Posterior vena cava (tissue), 2 donors: Measurements from ENCODE around the gene SLC9A9. TPM values are rescaled to one million over a fixed set of nuclear protein-coding genes. Genes with fewer than 3 reads are reported as not detected.

Experiments
- DNase-seq: peaks from one replicate; pipeline ENCODE4 v3.0.0-alpha.2; 2020; ENCODE audit warnings: low spot score
- intact Hi-C, 2 donors: fragments of 100-400 bp; cut with DNase I; formaldehyde crosslinking; loops; one replicate each; pipeline versions ENCODE4 v1.14.1 to v1.14.2; 2022 to 2023
- total RNA-seq, 2 donors: library from RNA; stranded (reverse); fragmentation: NEBNext Ultra II Directional; extraction: Animal tissue kit (Norgen Biotek cat#: 25700); gene quantifications; one replicate each; pipeline ENCODE4 v1.2.1, GENCODE V29; 2021
- donor health status: DM: yes; HTN: yes; CAD: no.
- donor health status: DM: yes; HTN: yes; CAD: no.

Gene SLC9A9
- total RNA-seq, 2 donors from 2014 or later = 20.5 to 28.8 TPM

DNA sequence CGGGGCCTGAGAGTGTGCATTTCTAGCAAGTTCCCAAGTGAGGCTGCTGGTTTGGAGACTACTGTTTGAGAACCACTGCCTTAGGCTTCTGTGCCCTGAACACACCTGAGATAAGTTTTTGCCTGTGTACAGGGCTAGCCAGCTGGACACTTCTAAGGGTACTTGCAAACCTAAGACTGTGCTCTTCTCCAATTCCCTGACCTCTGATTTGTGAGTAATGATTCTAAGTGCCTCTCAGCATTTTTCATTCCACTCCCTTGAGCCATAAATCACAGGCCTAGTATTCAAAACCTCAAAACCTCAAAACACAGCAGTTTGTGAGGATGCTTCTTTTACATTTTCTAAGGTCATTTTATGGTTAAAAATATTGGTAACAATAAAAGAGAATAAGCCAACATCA is 580.3 kb downstream of the SLC9A9 start:
- intact Hi-C loops = no loop called here
- no peak for DNase-seq

DNA sequence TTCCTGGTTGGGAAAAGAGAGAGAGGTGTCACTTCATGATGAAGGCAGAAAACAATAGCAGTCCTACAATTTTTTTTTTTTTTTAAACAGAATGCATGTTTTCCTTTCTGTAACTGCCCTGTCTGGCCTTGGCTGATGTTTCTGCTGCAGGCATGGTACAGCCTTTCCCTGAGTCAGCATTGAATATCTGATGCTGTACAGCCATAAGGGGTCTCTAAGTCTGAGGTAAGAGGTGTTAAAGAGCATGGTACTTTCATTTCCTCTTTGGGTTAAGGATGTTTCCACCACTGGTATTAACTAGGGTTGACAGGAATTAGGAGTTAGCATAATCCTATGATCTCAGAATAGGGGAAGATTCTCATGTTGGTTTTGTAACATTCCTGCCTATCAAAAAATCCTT is 581.3 kb downstream of the SLC9A9 start:
- intact Hi-C loops = no loop called here
- no peak for DNase-seq

DNA sequence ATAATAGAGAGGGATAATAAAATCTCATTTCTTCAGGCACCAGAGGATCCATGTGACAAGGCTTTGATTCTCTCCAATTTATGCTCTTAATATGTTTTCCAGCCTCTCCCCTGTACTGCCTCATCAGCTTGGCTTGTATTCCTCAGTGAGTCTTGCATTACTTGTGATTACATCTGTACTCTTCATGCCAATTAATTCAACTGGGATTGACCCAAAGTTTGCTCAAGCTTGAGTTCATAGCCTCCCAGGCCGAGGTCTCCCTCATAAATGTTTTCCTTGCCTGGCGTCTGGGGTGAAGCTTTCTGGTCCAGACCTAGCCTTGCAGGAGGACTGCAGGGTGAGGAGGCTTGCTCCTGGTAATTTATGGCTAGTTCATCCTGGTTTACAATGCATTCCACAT is 581.8 kb downstream of the SLC9A9 start:
- DNase-seq = no peak
- intact Hi-C loops = no loop called here

DNA sequence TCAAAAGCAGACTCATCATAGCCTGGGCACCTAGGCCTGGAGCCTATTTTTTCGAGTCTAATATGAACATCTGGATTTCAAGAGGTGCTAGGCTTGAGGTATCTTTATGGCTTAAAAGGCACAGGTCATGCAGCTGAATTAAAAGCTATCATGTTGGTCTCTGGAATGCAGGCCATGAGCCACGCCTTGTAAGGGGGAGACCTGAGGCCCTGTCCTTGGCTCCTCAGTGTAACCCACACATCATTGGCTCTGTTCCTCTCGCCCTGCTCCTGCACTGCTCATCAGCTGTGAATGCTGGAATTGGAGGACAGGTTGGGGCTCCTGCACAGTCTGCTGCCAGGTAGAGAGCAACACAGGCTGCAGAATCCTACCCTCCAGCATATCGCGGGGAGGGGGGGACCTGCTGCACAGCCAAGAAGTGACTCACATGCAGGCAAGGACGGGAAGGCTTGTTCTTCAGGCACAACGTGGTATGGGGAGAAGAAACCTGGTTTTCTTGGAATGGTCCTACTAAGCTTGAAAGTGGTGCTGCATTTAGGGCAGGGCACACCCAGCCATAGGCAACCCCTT is 582.7 kb downstream of the SLC9A9 start:
- DNase-seq = no peak
- intact Hi-C loops = no loop called here

DNA sequence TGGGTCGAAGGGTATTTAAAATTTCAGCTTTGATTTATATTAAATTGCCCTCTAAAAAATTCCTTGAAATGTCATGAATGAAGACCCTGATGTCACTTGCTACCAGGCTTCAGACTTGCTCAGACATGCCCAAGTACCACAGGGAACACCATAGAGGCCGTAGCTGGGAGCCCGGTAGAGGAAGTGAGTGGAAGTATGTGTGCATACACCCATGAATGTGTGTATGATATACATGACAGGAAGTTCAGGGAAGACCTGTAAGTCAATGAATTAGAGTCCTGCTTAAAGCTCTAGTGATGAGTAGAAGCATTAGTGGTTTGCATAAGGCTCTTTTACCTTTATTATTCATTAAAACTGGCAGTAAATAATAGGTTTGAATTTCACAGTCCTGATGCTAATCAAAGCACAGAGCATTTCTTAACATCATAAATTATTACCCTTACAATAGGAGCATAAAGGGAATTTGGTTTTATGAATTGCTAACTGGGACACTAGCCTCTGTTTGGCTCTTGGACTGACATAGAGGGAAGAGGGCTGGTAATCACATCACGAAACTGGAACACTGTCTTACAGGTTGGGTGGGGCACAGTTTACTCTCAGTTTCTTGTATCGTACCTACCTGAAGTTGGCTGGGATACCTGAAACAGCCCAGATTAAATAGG is 584.3 kb downstream of the SLC9A9 start:
- intact Hi-C loops = no loop called here
- DNase-seq = no peak

DNA sequence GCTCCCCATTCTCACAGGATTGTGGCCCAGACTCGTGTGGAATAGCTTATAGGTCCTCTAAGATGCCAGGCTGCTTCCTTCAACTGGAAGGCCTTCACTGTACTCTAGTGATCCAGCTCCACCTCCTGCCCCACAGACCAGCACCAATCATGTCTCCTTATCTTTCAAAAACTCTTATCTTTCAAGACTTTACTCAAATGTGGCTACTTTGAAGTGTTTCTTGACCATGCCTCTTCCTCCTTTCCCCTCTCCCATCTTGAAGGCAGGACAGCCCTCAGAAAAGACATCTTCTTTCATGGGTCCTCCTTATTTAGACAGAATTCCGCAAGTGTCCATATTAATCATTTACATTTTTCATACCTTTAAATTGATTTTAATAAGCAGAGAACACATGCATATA is 586.4 kb downstream of the SLC9A9 start:
- intact Hi-C loops = no loop called here
- DNase-seq = no peak

DNA sequence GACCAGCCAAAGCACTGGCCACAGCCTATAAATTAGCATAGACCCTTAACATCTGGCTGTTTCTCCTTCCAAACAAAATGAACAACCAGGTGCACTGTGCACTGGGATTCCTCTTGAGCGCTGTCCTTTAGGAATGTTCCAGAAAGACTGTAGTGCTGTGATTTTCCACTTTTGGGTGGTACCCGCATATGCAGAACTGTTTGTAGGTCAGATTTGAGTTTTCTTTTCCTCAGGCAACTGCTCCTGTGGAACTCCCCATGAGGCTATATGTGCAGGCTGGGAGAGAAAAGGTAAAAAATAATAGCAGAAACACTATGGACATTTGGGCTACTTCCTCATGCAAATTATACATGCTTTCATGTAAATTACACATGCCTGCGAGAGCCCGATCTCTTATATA is 589.6 kb downstream of the SLC9A9 start:
- DNase-seq = no peak
- intact Hi-C loops = no loop called here

DNA sequence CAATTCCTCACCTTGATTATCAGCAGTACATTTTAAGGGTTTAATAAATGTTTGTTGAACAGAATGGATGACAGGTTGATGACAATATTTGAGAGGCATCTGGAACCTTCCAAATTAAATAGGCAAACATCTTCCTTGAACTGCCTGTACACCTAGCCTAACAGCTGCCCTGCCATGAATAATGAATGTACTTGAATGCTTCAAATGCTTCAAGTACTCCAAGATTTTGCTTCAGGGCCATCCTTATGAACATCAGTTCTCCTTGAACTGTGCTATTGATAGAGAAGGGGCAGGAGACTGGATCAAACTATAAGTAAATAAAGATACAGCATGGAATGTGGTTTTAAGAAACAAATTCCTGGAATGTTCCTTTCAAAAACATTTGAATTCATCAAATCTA is 591.9 kb downstream of the SLC9A9 start:
- intact Hi-C loops = no loop called here

DNA sequence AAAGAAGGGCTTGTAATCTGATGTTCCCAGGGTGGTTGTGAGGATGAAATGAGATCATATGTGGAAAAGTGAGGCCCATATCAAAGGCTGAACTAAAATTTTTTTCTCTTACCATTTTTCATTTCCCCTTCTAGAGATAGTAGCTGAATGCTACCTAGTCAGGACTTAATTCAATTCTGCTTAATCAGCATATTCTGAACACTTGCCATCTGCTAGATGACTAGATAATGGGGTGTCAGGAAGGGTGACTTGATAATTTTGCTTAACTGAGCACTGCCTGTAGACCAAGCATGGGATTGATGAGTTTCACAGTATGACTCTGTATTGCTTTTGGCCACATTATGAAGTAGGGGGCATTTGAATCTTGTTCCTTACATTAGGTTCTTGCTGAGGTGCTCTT is 592.5 kb downstream of the SLC9A9 start:
- DNase-seq = no peak
- intact Hi-C loops = no loop called here

More for the DNA sequence above, 591.9 kb downstream of the SLC9A9 start:
- no peak for DNase-seq

DNA sequence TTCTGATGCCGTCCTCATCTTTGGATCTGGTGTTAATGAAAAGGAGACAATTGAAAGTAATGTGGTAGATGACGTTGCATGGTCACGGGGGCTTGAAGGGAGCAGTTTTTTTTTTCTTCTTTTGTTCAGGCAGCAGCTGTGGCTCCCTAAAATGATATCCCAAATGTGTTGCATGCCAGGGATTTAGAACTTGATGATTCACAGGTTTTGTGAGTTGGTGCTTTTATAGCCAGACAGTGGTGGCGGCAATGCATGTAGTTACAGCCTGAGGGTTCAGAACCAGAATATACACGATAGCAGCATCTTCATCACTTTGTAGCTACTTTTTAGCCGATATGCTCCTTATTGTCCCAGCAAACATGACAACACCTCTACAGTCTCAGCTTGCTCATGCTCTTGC is 595.3 kb downstream of the SLC9A9 start:
- no peak for DNase-seq
- intact Hi-C loops = no loop called here

DNA sequence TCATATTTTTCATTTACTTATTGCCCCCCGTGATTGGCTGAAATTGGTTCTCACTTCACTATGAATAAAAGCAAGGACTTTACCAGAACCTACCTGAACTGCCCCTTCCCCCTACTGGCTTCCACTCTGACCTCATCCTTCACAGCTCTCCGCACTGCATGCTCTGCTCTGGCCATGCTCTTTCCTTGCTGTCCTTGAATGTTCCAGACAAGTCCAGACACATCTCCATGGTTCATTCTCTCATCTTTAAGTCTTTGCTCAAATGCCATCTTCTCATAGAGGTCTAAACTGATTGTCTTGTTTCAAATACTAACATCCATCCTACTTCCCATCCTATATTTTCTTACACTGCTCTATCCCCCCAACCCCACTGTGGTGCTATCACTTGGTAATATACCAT is 599.3 kb downstream of the SLC9A9 start:
- intact Hi-C loops = no loop called here
- no peak for DNase-seq

DNA sequence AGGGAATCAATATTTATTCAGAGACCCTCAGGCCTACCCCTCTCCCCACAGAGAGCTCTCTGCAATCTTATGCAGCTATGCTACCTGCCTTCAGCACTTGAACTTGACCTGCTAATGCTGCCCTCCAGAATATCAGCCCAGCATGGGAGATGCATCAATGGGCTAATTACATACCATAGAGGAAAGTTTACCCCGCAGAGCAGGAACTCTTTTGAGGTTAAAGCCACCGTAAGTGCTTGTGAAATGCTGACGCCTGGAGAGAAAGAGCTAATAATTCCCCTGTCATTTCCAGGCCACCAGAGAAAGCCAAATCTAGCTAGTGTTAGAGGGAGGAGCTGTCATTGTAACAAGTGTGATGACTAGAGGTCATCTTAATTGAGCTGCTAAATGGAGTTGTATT is 601.2 kb downstream of the SLC9A9 start:
- intact Hi-C loops = no loop called here
- DNase-seq = no peak

DNA sequence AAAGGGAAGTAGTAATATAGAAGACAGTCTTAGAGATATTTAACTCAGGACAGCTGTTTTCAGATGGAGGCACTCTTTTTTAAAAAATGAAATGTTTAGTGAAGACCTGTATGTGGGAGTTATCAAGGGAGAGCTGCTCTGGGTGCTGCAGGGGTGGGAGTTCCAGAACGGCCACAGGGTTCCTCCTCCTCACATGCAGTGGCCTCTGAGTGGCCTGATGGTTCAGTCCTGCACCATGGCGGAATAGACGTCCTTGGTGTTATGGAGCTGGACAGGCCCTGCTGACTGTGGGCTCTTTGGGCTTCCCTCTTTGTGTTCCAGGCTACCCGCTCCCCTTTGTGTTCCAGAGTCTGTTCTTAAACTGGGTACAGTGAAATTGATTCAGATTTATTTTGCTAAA is 602.6 kb downstream of the SLC9A9 start:
- intact Hi-C loops = no loop called here
- no peak for DNase-seq

DNA sequence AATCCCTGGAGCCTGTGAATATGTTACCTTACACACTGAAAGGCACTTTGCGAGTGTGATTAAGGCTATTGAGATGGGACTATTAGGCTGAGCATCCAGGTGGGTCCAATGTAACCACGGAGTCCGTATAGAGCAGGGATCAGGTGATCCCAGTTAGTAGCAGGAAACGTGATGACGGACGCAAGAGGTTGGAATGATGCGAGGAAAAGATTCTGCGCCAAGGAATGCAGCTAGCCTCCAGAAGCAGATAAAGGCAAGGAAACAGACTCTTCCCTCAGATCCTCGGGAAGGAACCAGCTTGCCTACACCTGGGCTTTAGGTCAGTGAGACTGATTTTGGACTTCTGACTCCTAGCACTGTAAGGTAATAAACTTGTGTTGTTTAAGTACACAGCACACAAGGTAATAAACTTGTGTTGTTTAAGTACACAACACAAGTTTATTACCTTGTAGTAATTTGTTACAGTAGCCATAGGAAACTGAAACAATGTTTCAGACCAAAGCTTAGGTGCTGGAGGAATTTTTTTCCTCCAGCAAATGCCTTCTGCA is 603.7 kb downstream of the SLC9A9 start:
- no peak for DNase-seq
- intact Hi-C loops = no loop called here

DNA sequence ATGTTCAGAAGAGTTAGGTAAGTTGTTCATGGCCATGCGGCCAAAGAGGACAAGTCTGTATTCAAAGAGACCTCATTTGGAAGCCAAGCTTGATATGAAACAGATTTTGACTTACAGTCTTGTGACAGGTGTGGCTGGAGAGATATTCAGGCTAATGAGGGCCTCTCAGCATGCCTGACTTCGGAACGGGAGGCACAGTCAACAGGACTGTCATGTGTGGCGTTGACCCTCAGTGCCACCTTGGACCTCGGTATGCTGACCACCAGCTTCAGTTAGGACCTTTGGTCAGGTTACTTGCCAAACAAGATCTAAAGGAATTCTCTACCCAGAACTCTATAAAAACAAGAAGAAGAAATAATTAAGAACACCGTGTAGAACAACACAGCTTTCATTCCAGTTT is 604.6 kb downstream of the SLC9A9 start:
- DNase-seq = no peak
- intact Hi-C loops = no loop called here

DNA sequence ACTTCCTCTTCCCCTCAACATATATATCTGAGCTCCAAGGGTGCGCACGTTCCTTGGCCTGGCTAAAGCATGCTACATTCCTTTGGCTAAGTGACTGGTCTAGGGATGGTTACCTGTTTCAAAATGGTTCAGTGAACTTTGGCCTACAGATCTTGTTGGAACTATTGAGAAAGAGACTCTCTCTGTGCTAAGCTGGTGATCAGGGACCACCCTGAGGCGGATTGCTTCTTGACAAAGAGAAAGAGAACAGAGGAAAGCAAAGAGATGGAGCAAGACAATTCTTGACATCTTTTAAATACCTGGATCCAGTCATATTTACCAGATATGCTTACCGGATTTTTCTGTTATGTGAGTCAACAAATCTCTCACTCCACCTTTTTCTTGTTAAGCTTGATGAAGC is 605.6 kb downstream of the SLC9A9 start:
- no peak for DNase-seq
- intact Hi-C loops = no loop called here

DNA sequence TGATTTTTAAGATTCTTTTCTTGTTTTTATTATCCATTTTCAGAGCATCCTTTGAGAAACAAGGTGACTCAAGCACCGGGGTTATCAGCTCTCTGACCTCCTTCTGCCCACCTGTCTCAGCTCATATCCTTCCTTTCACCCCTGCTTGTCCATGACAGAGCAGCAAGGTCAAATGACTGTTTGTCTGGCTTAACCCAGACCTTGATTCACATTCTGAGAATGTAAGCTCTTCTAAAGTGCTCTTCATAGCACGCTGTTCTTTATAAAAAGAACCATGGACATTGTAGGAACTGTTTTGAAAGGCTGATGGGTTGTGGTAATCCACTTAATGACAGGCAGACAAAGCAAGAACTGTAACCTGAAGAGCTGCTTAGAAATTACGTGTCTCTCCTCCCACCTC is 606.2 kb downstream of the SLC9A9 start:
- DNase-seq = no peak
- intact Hi-C loops = no loop called here

DNA sequence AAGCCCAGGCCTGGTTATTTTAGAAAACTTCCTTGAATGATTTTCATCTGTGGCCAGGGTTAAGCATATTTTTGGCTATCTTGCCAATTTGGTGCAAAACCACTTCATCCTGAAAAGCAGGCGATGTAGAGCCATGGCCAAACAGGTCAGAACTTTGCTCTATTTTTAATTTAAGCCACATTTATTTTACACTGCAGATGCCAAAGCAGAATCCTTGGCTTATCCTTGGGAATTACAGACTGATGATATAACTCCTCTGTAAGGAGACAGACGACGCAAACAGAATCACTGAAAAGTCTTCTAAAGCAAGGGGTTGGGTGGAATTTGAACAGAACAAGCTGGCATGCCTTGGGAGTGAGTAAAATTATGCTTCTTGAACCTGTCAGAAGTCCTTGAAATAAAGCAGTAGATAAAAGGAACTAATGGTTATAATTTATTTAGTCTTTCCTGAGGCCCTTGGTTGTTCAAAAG is 606.8 kb downstream of the SLC9A9 start:
- DNase-seq = no peak
- intact Hi-C loops = no loop called here

DNA sequence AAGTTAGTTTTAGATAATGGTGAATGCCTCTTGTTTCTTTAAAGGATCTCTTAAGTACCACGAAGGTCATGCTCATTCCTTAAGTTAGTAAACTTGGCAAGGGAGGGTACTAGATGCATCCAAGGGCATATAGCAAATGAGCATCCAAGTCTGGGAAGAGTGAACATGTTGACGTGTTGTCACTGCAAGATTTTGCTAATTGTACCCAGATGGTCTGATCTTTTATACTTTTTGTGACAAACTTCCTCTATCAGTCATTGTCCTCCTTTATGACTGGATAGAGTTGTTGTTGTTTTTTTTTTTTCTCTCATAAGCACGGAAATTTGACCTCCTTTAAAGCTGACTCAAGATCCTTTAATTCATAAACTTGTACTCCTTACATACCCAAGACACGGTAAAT is 607.4 kb downstream of the SLC9A9 start:
- no peak for DNase-seq
- intact Hi-C loops = no loop called here

DNA sequence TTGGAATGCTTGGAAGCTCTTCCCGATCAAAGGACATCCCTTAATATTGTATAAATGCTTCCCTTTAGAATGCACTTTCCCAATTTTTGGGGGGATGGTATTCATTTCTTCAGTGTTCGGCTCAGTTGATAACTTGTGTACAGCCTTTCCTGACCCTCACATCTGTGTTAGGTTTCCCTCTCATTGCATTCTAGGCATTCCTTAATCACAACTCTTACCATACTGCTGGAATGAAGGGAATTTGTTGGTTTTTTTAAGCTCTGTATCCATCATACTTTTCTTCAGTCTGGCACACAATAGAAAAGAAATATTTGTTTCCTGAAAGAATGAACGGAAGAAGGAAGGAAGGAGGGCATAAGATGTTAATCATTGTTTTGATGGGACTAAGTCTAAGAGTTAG is 609.2 kb downstream of the SLC9A9 start:
- intact Hi-C loops = no loop called here
- DNase-seq = no peak

DNA sequence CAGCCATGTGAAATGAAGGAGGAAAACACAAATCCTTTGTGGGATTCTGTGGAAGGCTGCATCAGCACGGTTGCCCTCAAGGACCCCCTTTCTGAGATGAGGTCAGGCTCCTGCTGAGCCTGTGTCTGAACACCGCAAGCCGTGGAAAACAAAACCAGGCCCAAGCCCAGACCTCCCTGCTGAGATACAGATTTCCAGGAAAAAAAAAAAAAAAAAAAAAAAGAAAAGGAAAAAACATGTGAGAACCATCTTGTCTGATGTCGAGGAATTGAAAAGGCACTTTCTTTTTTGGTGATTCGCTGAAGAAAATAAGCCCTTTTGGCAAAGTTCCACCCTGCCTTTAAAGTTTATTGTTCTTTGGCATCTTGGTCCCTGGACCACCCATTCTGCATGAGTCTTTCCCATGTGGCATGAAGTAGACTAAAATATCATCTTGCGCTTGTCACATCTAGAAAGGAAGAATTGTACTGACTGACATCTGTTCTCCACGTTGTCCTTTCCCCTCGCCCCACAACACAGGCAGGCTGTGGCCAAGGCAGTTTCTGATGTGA is 611.1 kb downstream of the SLC9A9 start:
- DNase-seq = no peak
- intact Hi-C loops = no loop called here
